Left renal pelvis (tissue), 4 donors: Measurements from ENCODE around the gene CUZD1. TPM values are rescaled to one million over a fixed set of nuclear protein-coding genes. Genes with fewer than 3 reads are reported as not detected.
"Not testable (repeated sequence)": the region's sequence is repeated elsewhere in the genome, so short reads cannot be mapped to it uniquely, and the experiment has no call there.

Experiments
- DNase-seq, 4 donors: peaks; one replicate each; pipeline ENCODE4 v3.0.0-alpha.2; 2013; ENCODE audit warnings: low read depth in 4 of 4, low spot score in 3 of 4
- polyA plus RNA-seq, 4 donors: library from polyadenylated mRNA; unstranded; fragments of 120-200 nt; gene quantifications; one replicate each; pipeline ENCODE4 v1.2.1, GENCODE V29; 2013; ENCODE audit not compliant: insufficient read length in 4 of 4

The CUZD1 gene
- polyA plus RNA-seq, 4 donors: 1.6 to 2.0 (median 2.0) TPM

GRCh38 chr10:122858042-122858441, 12.4 kb upstream of the CUZD1 start:
- not testable (repeated sequence) for DNase-seq

GRCh38 chr10:122856902-122857301, 11.2 kb upstream of the CUZD1 start:
- no peak for DNase-seq

DNA sequence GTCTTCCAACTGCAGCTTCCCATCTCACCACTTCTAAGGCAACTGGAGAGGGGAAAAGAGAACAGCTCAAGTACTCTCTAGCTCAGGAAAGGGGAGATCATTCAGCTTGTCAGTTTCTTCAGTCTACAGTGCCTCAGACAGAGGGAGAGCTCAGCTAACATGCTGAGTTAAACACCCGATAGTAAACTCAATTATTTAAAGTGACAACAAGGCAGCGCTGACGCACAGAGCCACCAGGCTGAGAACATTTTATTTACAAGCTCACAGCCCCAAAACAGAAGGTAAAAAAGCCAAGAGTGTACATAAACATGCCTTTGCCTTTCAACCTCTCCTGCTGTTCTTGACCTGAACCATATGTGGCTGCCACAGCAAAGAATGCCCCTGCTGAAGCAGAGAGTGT, 10.1 kb upstream of the CUZD1 start:
- no peak for DNase-seq

DNA sequence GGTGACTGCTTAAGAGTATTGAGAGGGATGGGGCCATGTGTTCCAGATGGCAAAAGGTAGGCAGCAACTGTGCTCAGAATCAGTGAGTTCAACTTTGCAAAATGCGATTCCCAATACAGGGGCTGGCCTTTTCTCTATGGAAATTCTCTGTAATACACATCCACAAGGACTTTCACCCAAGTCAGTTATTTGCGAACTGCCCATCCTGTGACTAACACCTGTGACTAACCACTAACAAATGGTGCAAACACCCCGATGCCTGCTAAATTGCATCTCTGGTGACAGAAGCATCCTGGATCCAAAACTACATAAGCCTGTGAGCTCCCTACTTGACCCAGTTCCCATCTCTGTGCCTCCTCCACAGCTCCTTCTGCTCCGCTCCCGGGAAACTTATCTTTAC, 9.0 kb upstream of the CUZD1 start:
- no peak for DNase-seq

DNA sequence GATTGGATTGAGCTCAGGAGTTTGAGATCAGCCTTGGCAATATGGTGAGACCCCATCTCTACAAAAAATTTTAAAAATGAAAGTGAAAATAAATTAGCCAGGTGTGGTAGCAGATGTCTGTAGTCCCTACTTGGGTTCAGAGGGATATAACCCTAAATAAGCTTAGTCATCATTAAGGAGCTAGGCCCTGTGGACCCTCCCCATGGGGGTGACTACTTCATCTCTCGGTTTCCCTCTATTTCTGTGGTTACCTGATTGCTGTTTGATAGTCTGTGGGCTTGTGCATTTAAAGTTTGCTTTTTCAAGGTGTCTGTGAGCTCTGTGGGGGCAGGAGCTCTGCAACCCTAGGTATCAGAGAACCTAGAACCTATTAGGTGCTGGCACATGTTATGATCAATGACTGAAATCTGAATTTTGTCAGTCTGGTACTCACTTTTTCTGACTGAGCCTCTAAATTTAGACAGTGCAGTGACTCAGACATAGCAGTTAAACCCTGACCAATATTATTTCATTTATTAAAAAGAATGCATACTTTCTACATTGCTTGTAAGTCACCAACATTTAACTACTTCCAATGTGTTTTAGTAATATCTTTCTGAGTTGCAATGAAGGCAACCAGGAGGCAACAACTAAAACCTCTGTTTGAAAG, 8.1 kb upstream of the CUZD1 start:
- no peak for DNase-seq

DNA sequence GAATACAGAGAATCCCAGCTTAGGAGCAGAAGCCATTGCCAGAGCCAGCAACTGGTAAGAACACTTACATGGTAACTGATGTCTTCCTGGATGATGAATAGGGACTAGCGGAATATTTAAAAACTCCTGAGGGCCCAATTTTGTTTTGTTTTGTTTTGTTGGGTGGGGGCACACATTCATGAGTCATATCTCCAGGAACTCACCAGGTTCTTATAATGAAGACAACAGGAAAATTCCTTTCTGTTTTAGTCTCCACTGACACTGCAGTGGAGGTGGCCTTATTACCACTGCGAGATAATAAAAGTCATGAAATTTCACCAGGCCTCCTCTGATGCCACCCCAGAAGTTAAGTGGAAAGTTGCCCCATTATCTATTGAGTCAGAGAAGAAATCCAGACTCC, 6.6 kb upstream of the CUZD1 start:
- no peak for DNase-seq

DNA sequence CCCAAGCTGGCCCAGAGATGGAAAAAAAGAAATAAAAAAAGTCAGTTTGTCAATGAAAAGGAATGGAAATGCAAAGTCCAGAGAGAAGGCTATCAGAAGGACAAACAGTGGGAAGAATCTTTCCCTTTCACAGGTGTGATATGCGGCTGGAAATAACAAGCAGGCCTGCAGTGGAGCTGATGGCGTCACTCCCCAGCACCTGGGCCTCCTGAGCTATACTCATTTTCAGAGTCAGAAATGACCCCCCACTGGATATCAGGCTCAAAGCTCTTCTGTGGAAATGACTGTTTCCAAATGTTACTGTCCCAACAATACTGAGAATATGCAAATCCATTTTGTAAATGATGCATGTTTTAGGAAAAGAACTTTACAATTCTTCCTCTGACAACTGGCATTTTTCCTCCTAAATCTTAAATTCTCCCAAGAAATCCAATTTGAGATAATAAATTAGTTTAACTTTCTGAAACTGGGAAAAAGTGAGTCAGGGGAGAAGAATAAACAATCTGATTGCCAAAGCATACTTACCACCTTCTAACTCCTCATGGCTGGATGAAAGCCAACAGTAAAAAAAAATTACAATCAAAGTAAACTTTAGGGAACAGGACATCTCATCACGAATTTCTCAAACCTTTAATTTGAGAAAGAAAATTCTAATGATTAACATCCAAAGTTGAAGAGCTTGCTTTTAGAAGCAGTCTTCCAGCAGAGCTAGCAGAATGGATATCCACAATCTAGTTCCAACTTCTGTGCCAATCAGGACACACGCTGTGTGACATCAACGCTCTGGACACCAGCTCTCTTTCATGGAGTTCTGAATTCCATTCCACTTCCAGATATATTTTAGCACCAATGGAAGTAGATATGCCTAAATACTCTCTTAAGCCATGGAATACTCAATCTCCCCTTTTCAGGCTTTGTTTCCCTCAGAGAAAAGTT, 5.3 kb upstream of the CUZD1 start:
- DNase-seq: no peak

DNA sequence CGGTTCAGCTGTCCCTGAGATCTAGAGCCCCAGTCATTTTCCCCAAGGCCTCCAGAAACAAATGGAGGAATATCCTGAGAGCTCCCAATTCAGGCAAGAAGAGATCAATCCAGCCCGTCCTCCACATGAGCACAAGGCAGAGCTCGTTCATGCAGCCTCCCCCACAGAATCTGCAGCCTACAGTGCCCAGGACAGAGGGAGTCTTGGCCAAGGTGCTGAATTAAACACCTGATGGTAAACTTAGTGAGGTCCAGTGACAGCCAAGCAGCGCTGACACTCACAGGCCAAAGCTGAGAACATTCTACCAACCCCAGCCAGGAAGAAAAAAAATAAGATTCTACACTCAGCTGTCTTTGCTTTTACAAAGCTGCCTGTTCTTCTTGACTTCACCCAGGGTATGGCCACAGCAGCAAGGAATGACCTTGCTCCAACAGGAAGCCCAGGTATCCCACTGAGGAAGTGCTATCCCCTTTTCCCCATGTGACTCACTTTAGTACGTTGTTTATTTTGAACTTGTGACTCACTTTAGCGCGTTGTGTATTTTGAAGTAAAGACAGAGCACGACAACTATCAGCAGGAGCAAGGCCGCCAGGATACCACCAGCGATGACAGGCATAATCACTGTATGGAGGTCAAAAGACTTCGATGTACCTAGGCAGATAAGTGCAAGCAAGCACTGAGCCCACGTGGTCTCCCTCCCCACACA, 4.4 kb upstream of the CUZD1 start:
- no peak for DNase-seq

DNA sequence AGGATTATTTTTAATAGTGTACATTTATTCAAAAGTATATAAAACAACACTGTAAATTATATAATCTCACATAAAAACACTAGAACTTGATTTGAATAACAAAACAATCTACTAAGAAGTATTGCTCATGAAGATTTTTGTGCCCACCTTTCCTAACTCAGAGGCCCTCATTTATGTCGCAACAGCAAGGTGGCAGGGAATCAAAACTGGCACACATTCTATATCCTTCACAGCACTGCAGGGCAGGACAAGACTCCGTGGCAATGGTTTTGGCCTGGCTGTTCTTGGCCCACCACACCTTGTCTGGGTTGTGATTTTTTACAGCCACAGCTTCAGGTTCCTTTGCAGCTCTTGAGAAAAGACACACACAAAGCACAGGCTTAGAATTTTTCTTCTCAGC, 3.4 kb upstream of the CUZD1 start:
- no peak for DNase-seq

GRCh38 chr10:122847782-122848604, 2.3 kb upstream of the CUZD1 start:
- no peak for DNase-seq

DNA sequence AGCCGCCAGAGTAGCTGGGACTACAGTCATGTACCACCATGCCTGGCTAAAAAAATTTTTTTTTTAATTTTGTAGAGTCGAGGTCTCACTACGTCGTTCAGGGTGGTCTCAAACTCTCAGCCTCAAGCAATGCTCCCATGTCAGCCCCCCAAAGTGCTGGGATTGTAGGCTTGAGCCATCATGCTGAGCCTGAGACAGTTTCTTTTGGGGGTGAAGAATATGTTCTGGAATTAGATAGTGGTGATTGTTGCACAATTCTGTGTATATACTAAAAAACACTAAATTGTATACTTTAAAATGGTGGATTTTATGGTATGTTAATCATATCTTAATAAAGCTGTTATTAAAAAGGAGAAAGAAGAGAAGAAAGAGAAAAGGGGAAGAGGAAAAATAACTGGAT, 1.5 kb downstream of the CUZD1 start:
- DNase-seq: no peak

DNA sequence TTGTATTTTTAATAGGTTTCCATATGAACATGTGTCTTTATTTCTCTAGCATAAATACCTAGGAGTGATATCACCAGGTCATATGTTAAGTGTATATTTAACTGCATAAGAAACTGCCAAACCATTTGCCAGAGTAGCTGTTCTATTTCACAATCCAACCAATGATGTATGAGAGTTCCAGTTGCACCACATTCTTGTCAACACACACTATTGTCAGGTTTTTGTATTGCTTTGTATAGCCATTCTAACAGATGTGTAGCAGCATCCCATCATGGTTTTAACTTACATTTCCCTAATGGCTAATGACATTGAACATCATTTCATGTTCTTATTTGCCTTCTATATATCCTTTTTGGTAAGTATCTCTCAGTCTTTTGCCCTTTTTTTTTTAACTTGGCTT, 4.1 kb downstream of the CUZD1 start:
- DNase-seq: no peak

GRCh38 chr10:122839505-122839904, 6.2 kb downstream of the CUZD1 start:
- no peak for DNase-seq

GRCh38 chr10:122838880-122839279, 6.8 kb downstream of the CUZD1 start:
- DNase-seq: no peak

DNA sequence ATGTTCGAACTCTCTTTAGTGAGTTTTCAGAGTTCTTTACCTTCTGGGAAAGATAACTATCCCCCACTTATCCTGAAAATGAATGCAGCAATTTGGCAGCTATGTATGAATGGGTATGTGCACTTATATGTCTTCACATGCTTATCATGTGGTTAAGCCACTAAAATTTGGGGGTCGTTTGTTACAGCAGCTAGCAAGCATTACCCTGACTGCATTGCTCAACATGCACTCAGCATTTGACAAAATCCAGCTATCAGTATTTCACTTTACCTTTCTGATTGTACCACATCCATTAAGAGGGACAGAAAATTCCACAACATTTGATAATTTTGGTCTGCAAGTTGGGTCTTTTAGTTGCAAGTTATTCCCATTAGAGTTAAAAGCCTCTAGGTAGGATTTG, 9.7 kb downstream of the CUZD1 start:
- no peak for DNase-seq

- no peak for DNase-seq
These were observed 14.7 kb downstream of the CUZD1 start for GRCh38 chr10:122830965-122831353.

DNA sequence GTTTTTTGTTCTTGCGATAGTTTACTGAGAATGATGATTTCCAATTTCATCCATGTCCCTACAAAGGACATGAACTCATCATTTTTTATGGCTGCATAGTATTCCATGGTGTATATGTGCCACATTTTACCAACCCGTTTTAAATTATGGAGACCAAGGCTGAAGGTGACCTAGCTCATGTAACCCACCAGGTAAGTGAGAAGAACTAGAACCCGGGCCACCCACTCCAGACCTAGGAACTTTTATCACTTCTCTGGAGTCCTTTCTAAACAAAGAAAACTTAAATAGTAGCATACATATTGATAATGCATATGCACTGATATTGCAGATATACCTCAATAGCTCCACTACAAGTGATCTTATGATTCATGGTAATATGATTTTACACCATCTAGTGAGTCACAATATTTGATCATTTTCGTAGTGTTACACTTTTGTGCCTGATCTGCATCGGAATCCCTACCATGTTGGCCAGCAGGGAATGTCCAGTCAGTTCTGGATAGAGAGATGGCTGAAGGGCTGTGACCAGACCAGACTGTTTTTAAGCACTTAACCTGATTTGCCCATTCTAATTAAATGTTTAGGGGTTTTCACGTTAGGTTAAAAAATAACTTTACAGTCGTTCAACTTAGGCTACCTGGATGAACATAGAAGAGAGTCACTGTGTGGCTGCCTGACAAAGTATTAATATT, 15.2 kb downstream of the CUZD1 start:
- DNase-seq: no peak

GRCh38 chr10:122829454-122829853, 16.2 kb downstream of the CUZD1 start:
- DNase-seq: no peak

DNA sequence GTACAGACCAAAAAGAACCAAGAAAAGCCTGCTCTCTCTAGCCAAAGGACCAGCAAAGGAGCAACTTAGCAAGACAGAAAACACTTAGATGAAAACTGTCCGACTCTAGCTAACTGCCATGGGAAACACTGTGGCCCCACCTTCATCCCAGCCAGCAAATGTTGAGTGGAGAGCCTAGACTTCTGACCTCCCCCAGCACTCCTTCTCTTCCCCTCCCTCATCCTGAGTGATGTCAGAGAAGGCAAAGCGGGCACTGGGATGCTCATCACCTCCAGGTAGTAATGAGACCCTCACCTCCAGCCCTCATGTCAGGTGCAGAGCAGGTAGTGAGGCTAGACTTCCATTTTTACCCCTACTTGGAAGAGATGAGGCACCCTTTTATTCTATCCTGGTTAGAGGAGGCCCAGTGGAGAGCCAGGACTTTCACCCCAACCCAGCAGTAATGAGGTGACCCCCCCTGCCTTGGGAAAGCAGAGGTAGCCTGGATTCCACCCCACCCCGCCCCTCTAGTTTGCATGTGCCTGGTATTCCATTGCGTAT, 16.9 kb downstream of the CUZD1 start:
- DNase-seq: no peak

DNA sequence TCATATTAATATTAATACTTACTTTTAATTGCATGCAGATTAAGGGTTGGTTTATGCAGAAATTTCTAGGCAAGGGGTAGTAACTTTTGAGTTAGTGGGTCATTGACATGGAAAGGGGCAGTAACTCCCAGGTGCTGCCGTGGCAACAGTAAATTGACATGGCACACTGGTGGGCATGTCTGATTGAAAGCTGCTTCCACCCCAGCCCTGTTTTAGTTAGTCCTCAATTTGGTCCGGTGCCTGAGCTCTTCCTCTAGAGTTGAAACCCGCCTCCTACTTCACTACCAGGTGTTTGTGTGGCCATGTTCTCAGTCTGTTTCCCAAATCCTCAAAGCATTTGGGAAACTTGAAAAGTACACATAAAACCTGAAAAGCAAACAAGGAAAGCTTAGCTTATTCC, 18.4 kb downstream of the CUZD1 start:
- DNase-seq: no peak
